BLaER1 treated with 17β-estradiol and CSF1 and Interleukin-3, amounts not matched to agents 10 nM and 100 nM (cell line): ENCODE measurements around the gene ALDOA.
"Not testable (repeated sequence)": the region's sequence is repeated elsewhere in the genome, so short reads cannot be mapped to it uniquely, and the experiment has no call there.

Experiments used
- H3K27ac ChIP-seq, 11 experiments: shearing (Covaris generic); formaldehyde crosslinking; 2 replicates each; pipeline ENCODE4 v1.8.1; 2022
- H3K27me3 ChIP-seq, 11 experiments: shearing (Covaris generic); formaldehyde crosslinking; 2 replicates each; pipeline ENCODE4 v1.8.1; 2022
- H3K36me3 ChIP-seq, 11 experiments: shearing (Covaris generic); formaldehyde crosslinking; 2 replicates each; pipeline ENCODE4 v1.8.1; 2022
- H3K4me1 ChIP-seq, 10 experiments: shearing (Covaris generic); formaldehyde crosslinking; 2 replicates each; pipeline ENCODE4 v1.8.1; 2022
- H3K4me2 ChIP-seq, 11 experiments: shearing (Covaris generic); formaldehyde crosslinking; 2 replicates each; pipeline ENCODE4 v1.8.1; 2022
- H3K4me3 ChIP-seq, 10 experiments: shearing (Covaris generic); formaldehyde crosslinking; 2 replicates each; pipeline ENCODE4 v1.8.1; 2022
- H3K9ac ChIP-seq, 11 experiments: shearing (Covaris generic); formaldehyde crosslinking; 2 replicates each; pipeline ENCODE4 v1.8.1; 2022
- H3K9me3 ChIP-seq, 11 experiments: shearing (Covaris generic); formaldehyde crosslinking; replicated peaks in 1 of 11; 2 replicates each; pipeline ENCODE4 v1.8.1; 2022
- H4K20me1 ChIP-seq, 11 experiments: shearing (Covaris generic); formaldehyde crosslinking; 2 replicates each; pipeline ENCODE4 v1.8.1; 2022
- Cebpa-rat ChIP-seq, 11 experiments: shearing (Covaris generic); IDR thresholded peaks; 2 replicates each; pipeline ENCODE4 v1.8.1; 2022

Gene ALDOA

GRCh38 chr16:30065102-30065942 lies at the start of gene ALDOA:
Gene ALDOA, plus strand, starts transcription at chr16:30065760. Its CDS starts 1,138 bp downstream, at chr16:30066898.
- peak within 1 kb of the TSS; percentile 90 to 97 (median 93) for H3K9ac ChIP-seq
- H3K4me3 ChIP-seq: peak within 1 kb of the TSS; percentile 86 to 99 (median 98)
- TF ChIP-seq Cebpa-rat (IDR thresholded peaks at IDR 0.05): no peak
- peaks cover 46 to 47% (median 47%) of the 10 kb centered on the region in 11 experiments for H4K20me1 ChIP-seq
- H3K9me3 ChIP-seq: no peaks in the 10 kb centered on the region
- peak within 1 kb of the TSS; percentile 97 to 99 (median 99) for H3K4me2 ChIP-seq
- peaks cover 42 to 49% (median 45%) of the 10 kb centered on the region in 11 experiments for H3K36me3 ChIP-seq
- H3K27ac ChIP-seq: peak within 1 kb of the TSS; percentile 78 to 98 (median 94)
- peaks cover 51 to 68% (median 63%) of the 10 kb centered on the region in 10 experiments for H3K4me1 ChIP-seq
- H3K27me3 ChIP-seq: no peaks in the 10 kb centered on the region

GRCh38 chr16:30016555-30017276 lies 48.8 kb upstream of the ALDOA start:
- H3K27me3 ChIP-seq: peaks cover 0 to 11% (median 4%) of the 10 kb centered on the region in 11 experiments; a peak in 13 of 22 replicates
- no peak overlapping the region for H3K9ac ChIP-seq
- no peak for TF ChIP-seq Cebpa-rat (IDR thresholded peaks at IDR 0.05)
- H3K4me2 ChIP-seq: no peak overlapping the region
- H4K20me1 ChIP-seq: no peaks in the 10 kb centered on the region
- H3K9me3 ChIP-seq: no peaks in the 10 kb centered on the region
- peaks cover 8 to 21% (median 14%) of the 10 kb centered on the region in 10 experiments for H3K4me1 ChIP-seq
- H3K36me3 ChIP-seq: no peaks in the 10 kb centered on the region
- no peak overlapping the region for H3K4me3 ChIP-seq
- H3K27ac ChIP-seq: no peak overlapping the region

- Histone ChIP-seq H3K27ac (no peak overlapping the region), H3K9ac (no peak overlapping the region), H3K27me3 (peaks cover 0 to 5% (median under 1%) of the 10 kb centered on the region in 11 experiments; a peak in 9 of 22 replicates), H4K20me1 (no peaks in the 10 kb centered on the region), H3K36me3 (no peaks in the 10 kb centered on the region), H3K4me1 (peaks cover 9 to 18% (median 10%) of the 10 kb centered on the region in 10 experiments; a peak in 17 of 20 replicates), H3K9me3 (no peaks in the 10 kb centered on the region), H3K4me3 (no peak overlapping the region), H3K4me2 (no peak overlapping the region)
- no peak for TF ChIP-seq Cebpa-rat (IDR thresholded peaks at IDR 0.05)
Measured at GRCh38 chr16:30017277-30017656, 48.3 kb upstream of the ALDOA start.

GRCh38 chr16:30017937-30018336 lies 47.6 kb upstream of the ALDOA start:
- not testable (repeated sequence) for H3K27me3 ChIP-seq, H3K36me3 ChIP-seq, H4K20me1 ChIP-seq, H3K9ac ChIP-seq, H3K27ac ChIP-seq, H3K4me3 ChIP-seq, H3K9me3 ChIP-seq, H3K4me2 ChIP-seq
- peaks cover 9 to 18% (median 10%) of the 10 kb centered on the region in 10 experiments; a peak in 17 of 20 replicates for H3K4me1 ChIP-seq

- Histone ChIP-seq H3K27ac (no peak overlapping the region), H3K27me3 (peaks cover 0 to 3% (median 0%) of the 10 kb centered on the region in 11 experiments; a peak in 1 of 22 replicates)
Measured at GRCh38 chr16:30018731-30019158, 46.8 kb upstream of the ALDOA start.

GRCh38 chr16:30022887-30023286 lies 42.7 kb upstream of the ALDOA start, which contains the start of gene C16orf92:
Gene C16orf92, plus strand, starts transcription at chr16:30023198. Its CDS starts 143 bp downstream, at chr16:30023341.
- Histone ChIP-seq H3K27ac (no peak within 1 kb of the TSS), H3K4me2 (peak within 1 kb of the TSS in 2 of 11 experiments; percentile 94 to 99; a peak in 3 of 22 replicates), H3K4me1 (peaks cover 9 to 18% (median 10%) of the 10 kb centered on the region in 10 experiments; a peak in 17 of 20 replicates), H3K9me3 (no peaks in the 10 kb centered on the region), H3K27me3 (peaks cover 0 to 32% (median 23%) of the 10 kb centered on the region in 11 experiments; a peak in 15 of 22 replicates), H4K20me1 (peaks cover 0 to 25% (median 0%) of the 10 kb centered on the region in 11 experiments; a peak in 5 of 22 replicates), H3K9ac (no peak within 1 kb of the TSS), H3K36me3 (no peaks in the 10 kb centered on the region), H3K4me3 (no peak within 1 kb of the TSS)
- TF ChIP-seq Cebpa-rat (IDR thresholded peaks at IDR 0.05): no peak

More at GRCh38 chr16:30018731-30019158, 46.8 kb upstream of the ALDOA start:
- Histone ChIP-seq H3K4me1 (peaks cover 9 to 18% (median 10%) of the 10 kb centered on the region in 10 experiments; a peak in 17 of 20 replicates), H3K4me2 (no peak overlapping the region), H4K20me1 (no peaks in the 10 kb centered on the region), H3K36me3 (no peaks in the 10 kb centered on the region), H3K9ac (no peak overlapping the region), H3K9me3 (no peaks in the 10 kb centered on the region), H3K4me3 (no peak overlapping the region)
- no peak for TF ChIP-seq Cebpa-rat (IDR thresholded peaks at IDR 0.05)

GRCh38 chr16:30023586-30023985 lies 42.0 kb upstream of the ALDOA start:
- peaks cover 0 to 32% (median 0%) of the 10 kb centered on the region in 11 experiments; a peak in 6 of 22 replicates for H4K20me1 ChIP-seq
- TF ChIP-seq Cebpa-rat (IDR thresholded peaks at IDR 0.05): no peak
- no peak overlapping the region for H3K4me2 ChIP-seq
- peaks cover 9 to 18% (median 10%) of the 10 kb centered on the region in 10 experiments; a peak in 17 of 20 replicates for H3K4me1 ChIP-seq
- H3K4me3 ChIP-seq: no peak overlapping the region
- no peak overlapping the region for H3K9ac ChIP-seq
- H3K27me3 ChIP-seq: peaks cover 2 to 39% (median 30%) of the 10 kb centered on the region in 11 experiments; a peak in 19 of 22 replicates
- H3K36me3 ChIP-seq: no peaks in the 10 kb centered on the region
- no peaks in the 10 kb centered on the region for H3K9me3 ChIP-seq
- no peak overlapping the region for H3K27ac ChIP-seq

GRCh38 chr16:30024451-30024850 lies 41.1 kb upstream of the ALDOA start:
- H3K9me3 ChIP-seq: no peaks in the 10 kb centered on the region
- no peak for TF ChIP-seq Cebpa-rat (IDR thresholded peaks at IDR 0.05)
- no peak overlapping the region for H3K4me2 ChIP-seq
- H3K4me3 ChIP-seq: no peak overlapping the region
- peaks cover 9 to 18% (median 10%) of the 10 kb centered on the region in 10 experiments; a peak in 17 of 20 replicates for H3K4me1 ChIP-seq
- H3K9ac ChIP-seq: no peak overlapping the region
- peaks cover 0 to 40% (median 2%) of the 10 kb centered on the region in 11 experiments; a peak in 8 of 22 replicates for H4K20me1 ChIP-seq
- H3K27ac ChIP-seq: no peak overlapping the region
- peaks cover 11 to 47% (median 39%) of the 10 kb centered on the region in 11 experiments for H3K27me3 ChIP-seq
- H3K36me3 ChIP-seq: no peaks in the 10 kb centered on the region
